HL-60 (cell line): Measurements from ENCODE around the gene XKR7.

Experiments
- DNase-seq, 2 experiments: peaks; one replicate each; pipeline ENCODE4 v3.0.0-alpha.2; 2010 to 2020; ENCODE audit warnings: low read depth in 1 of 2, low spot score in 1 of 2
- H3K27ac ChIP-seq: fragments of 250-450 bp; sonication (Bioruptor Pico); replicated peaks from 2 replicates; pipeline ENCODE4 v1.5.1; 2020; ENCODE audit warnings: mild to moderate bottlenecking, moderate library complexity
- H3K27me3 ChIP-seq: fragments of 250-450 bp; sonication (Bioruptor Pico); 2 replicates; pipeline ENCODE4 v1.5.1; 2021; ENCODE audit warnings: mild to moderate bottlenecking, moderate library complexity; ENCODE audit not compliant: insufficient read depth, poor library complexity, severe bottlenecking
- H3K4me3 ChIP-seq: replicated peaks from 2 replicates; pipeline ENCODE4 v1.5.1; 2011; ENCODE audit warnings: mild to moderate bottlenecking, control low read depth, low read length; ENCODE audit not compliant: insufficient read depth
- CTCF ChIP-seq: IDR thresholded peaks from one replicate; pipeline ENCODE4 v1.5.1; 2011; ENCODE audit warnings: low read length, control low read depth, inconsistent platforms; ENCODE audit not compliant: insufficient read depth
- GABPA ChIP-seq: IDR thresholded peaks from 2 replicates; pipeline ENCODE4 v1.6.1; 2012; ENCODE audit warnings: low read depth
- POLR2AphosphoS5 ChIP-seq: IDR thresholded peaks from 2 replicates; pipeline ENCODE4 v1.6.1; 2012; ENCODE audit warnings: low read depth
- REST ChIP-seq: IDR thresholded peaks from 2 replicates; pipeline ENCODE4 v1.6.1; 2012; ENCODE audit warnings: low read depth; ENCODE audit not compliant: insufficient replicate concordance
- SPI1 ChIP-seq: IDR thresholded peaks from 2 replicates; pipeline ENCODE4 v1.6.1; 2012; ENCODE audit warnings: low read depth, mild to moderate bottlenecking, borderline replicate concordance

The XKR7 gene

GRCh38 chr20:31949877-31950646, 17.9 kb upstream of the XKR7 start:
- DNase-seq, result no peak
- Histone ChIP-seq H3K4me3 (no peak overlapping the region), H3K27ac (no peak overlapping the region), H3K27me3 (no peaks in the 10 kb centered on the region)
- TF ChIP-seq SPI1, result no peak
- no peak for TF ChIP-seq CTCF
- no peak for TF ChIP-seq GABPA
- TF ChIP-seq REST, result no peak
- TF ChIP-seq POLR2AphosphoS5, result no peak

- H3K27ac ChIP-seq, result peak overlapping the region; percentile 84
- no peak for DNase-seq
- H3K4me3 ChIP-seq, result peak overlapping the region; percentile 93
- H3K27me3 ChIP-seq, result peaks cover 2% of the 10 kb centered on the region
- TF ChIP-seq CTCF, result no peak
- TF ChIP-seq REST, result no peak
- no peak for TF ChIP-seq GABPA
- TF ChIP-seq POLR2AphosphoS5, result no peak
- TF ChIP-seq SPI1, result no peak
Observed at GRCh38 chr20:31951203-31951529, 16.8 kb upstream of the XKR7 start.

- H3K27me3 ChIP-seq, result peaks cover 6% of the 10 kb centered on the region
- TF ChIP-seq REST (no peak), GABPA (no peak), CTCF (peak; percentile 84), POLR2AphosphoS5 (peak; percentile 64; the same call in 1 of the 2 replicates)
- peak within 1 kb of the TSS; percentile 84 for H3K27ac ChIP-seq
- DNase-seq, result peak; percentile 90 to 94
- peak within 1 kb of the TSS; percentile 93 for H3K4me3 ChIP-seq
Observed at GRCh38 chr20:31951530-31952453, 16.2 kb upstream of the XKR7 start, which contains the start of gene PDRG1. Gene PDRG1, minus strand, starts transcription at chr20:31952046. Its CDS starts 85 bp downstream, at chr20:31951961.
